HCT116 (cell line): ENCODE data around the gene PRR7. TPM values are rescaled to one million over a fixed set of nuclear protein-coding genes. Genes with fewer than 3 reads are reported as not detected.

ENCODE experiments used
- ATAC-seq: fragments of 200-7000 bp; cut with Tn5 transposase; 2 replicates; pipeline ENCODE4 v1.9.1; 2020; ENCODE audit warnings: mild to moderate bottlenecking, moderate library complexity
- BruUV-seq: library from RNA; stranded (reverse); fragments of 400-500 nt; replicated peaks from 2 replicates; lab custom pipeline; 2021; lab: Mats Ljungman, UMichigan
- CTCF ChIA-PET: fragments of 300-600 bp; sonication (Branson Sonifier 250); formaldehyde crosslinking; loops from one replicate; lab custom pipeline; 2021; ENCODE audit warnings: antibody characterized with exemption; lab: Charles Lee
- POLR2A ChIA-PET: fragments of 300-600, 350-600 bp; sonication (Branson Sonifier 250); formaldehyde crosslinking; loops from one replicate; lab custom pipeline; 2021; ENCODE audit warnings: antibody characterized with exemption; lab: Charles Lee
- RAD21 ChIA-PET, 2 experiments: fragments of 300-600 bp; sonication (Branson Sonifier 250); formaldehyde crosslinking; loops; one replicate each; lab custom pipeline; 2023; ENCODE audit warnings: low total read pairs in 2 of 2; ENCODE audit not compliant: uncharacterized antibody in 2 of 2, unreplicated experiment in 2 of 2, low non-redundant PET in 1 of 2; lab: Charles Lee
- DNase-seq: peaks from one replicate; pipeline ENCODE4 v3.0.0-alpha.2; 2010; ENCODE audit warnings: low read depth, low spot score
- H2AFZ ChIP-seq: fragments of 200-600 bp; shearing (Covaris generic), sonication (generic); 2 replicates; pipeline ENCODE4 v1.6.1; 2017; ENCODE audit warnings: low read depth, mixed run types, mixed read lengths, antibody characterized with exemption, low read length; ENCODE audit not compliant: poor library complexity, severe bottlenecking
- H3K27ac ChIP-seq: 2 replicates; pipeline ENCODE4 v1.5.1; 2012; ENCODE audit warnings: low read depth, low read length
- H3K27me3 ChIP-seq: fragments of 200-600 bp; sonication (generic); 2 replicates; pipeline ENCODE4 v1.6.1; 2016; ENCODE audit warnings: mixed run types, low read length, mixed read lengths; ENCODE audit not compliant: insufficient read depth
- H3K36me3 ChIP-seq, 2 experiments: fragments of 200-500 bp in 1 of 2; fragments of 200-600 bp in 1 of 2; sonication (Bioruptor generic) in 1 of 2; sonication (generic) in 1 of 2; 2 replicates each; pipeline versions ENCODE4 v1.5.1 to v1.6.1; 2014 to 2016; ENCODE audit warnings: low read length in 2 of 2, inconsistent platforms in 1 of 2, mixed read lengths in 1 of 2, mixed run types in 1 of 2; ENCODE audit not compliant: insufficient read depth in 2 of 2, control insufficient read depth in 1 of 2
- H3K4me1 ChIP-seq, 2 experiments: fragments of 200-600 bp in 1 of 2; sonication (generic) in 1 of 2; 2 replicates each; pipeline versions ENCODE4 v1.5.1 to v1.6.1; 2012 to 2017; ENCODE audit warnings: low read length in 2 of 2, inconsistent platforms in 1 of 2, mild to moderate bottlenecking in 1 of 2, mixed read lengths in 1 of 2, mixed run types in 1 of 2, moderate library complexity in 1 of 2; ENCODE audit not compliant: insufficient read depth in 2 of 2, control insufficient read depth in 1 of 2
- H3K4me2 ChIP-seq: fragments of 200-600 bp; sonication (generic); 2 replicates; pipeline ENCODE4 v1.6.1; 2017; ENCODE audit warnings: mixed run types, low read length, mixed read lengths
- H3K4me3 ChIP-seq, 2 experiments: fragments of 200-600 bp in 1 of 2; sonication (generic) in 1 of 2; replicated peaks in 1 of 2; 2 replicates each; pipeline ENCODE4 v1.5.1; 2011 to 2016; ENCODE audit warnings: low read length in 2 of 2, control low read depth in 1 of 2, low read depth in 1 of 2, mild to moderate bottlenecking in 1 of 2, mixed read lengths in 1 of 2, mixed run types in 1 of 2
- H3K79me2 ChIP-seq: fragments of 200-600 bp; sonication (generic); 2 replicates; pipeline ENCODE4 v1.6.1; 2017; ENCODE audit warnings: mild to moderate bottlenecking, mixed run types, low read length, moderate library complexity, mixed read lengths; ENCODE audit not compliant: insufficient read depth
- H3K9ac ChIP-seq: fragments of 200-600 bp; sonication (generic); 2 replicates; pipeline ENCODE4 v1.6.1; 2016; ENCODE audit warnings: low read length, mixed read lengths
- H3K9me2 ChIP-seq: fragments of 200-600 bp; sonication (generic), shearing (Covaris generic); 2 replicates; pipeline ENCODE4 v1.6.1; 2017; ENCODE audit warnings: mixed run types, mild to moderate bottlenecking, moderate library complexity; ENCODE audit not compliant: insufficient read depth
- H3K9me3 ChIP-seq, 2 experiments: fragments of 200-500 bp in 1 of 2; fragments of 200-600 bp in 1 of 2; sonication (Bioruptor generic) in 1 of 2; sonication (generic) in 1 of 2; 2 replicates each; pipeline ENCODE4 v1.6.1; 2014 to 2017; ENCODE audit warnings: low read length in 2 of 2, mixed read lengths in 2 of 2, inconsistent platforms in 1 of 2, low read depth in 1 of 2, mild to moderate bottlenecking in 1 of 2, mixed run types in 1 of 2, moderate library complexity in 1 of 2; ENCODE audit not compliant: control insufficient read depth in 1 of 2, insufficient read depth in 1 of 2
- H4K20me1 ChIP-seq: fragments of 200-600 bp; sonication (generic), shearing (Covaris generic); 2 replicates; pipeline ENCODE4 v1.6.1; 2017; ENCODE audit warnings: mixed run types, mild to moderate bottlenecking, moderate library complexity; ENCODE audit not compliant: insufficient read depth
- CBX3 ChIP-seq: IDR thresholded peaks from 2 replicates; pipeline ENCODE4 v1.6.1; 2012; ENCODE audit warnings: low read depth
- EGR1 ChIP-seq: IDR thresholded peaks from 2 replicates; pipeline ENCODE4 v1.6.1; 2012; ENCODE audit warnings: low read depth
- ELF1 ChIP-seq: IDR thresholded peaks from 2 replicates; pipeline ENCODE4 v1.6.1; 2012; ENCODE audit warnings: low read depth, borderline replicate concordance
- EZH2phosphoT487 ChIP-seq: fragments of 200-600 bp; IDR thresholded peaks from 2 replicates; pipeline ENCODE4 v1.6.1; 2018; ENCODE audit warnings: antibody characterized with exemption, borderline replicate concordance
- JUND ChIP-seq: IDR thresholded peaks from 2 replicates; pipeline ENCODE4 v1.6.1; 2012
- POLR2AphosphoS5 ChIP-seq: IDR thresholded peaks from 2 replicates; pipeline ENCODE4 v1.6.1; 2011; ENCODE audit warnings: mild to moderate bottlenecking, low read depth, low read length, moderate library complexity
- RAD21 ChIP-seq: IDR thresholded peaks from 2 replicates; pipeline ENCODE4 v1.6.1; 2012; ENCODE audit warnings: low read depth, mild to moderate bottlenecking
- SRF ChIP-seq: IDR thresholded peaks from 2 replicates; pipeline ENCODE4 v1.6.1; 2012; ENCODE audit warnings: low read depth
- TCF7L2 ChIP-seq: IDR thresholded peaks from 2 replicates; pipeline ENCODE4 v1.7.0; 2011; ENCODE audit warnings: borderline replicate concordance, inconsistent platforms; ENCODE audit not compliant: insufficient read depth, insufficient read length; ENCODE audit errors: extremely low read depth
- YY1 ChIP-seq: IDR thresholded peaks from 2 replicates; pipeline ENCODE4 v1.6.1; 2011; ENCODE audit warnings: low read length, low read depth, moderate library complexity, mild to moderate bottlenecking; ENCODE audit not compliant: insufficient replicate concordance; ENCODE audit errors: extremely low read depth
- ZFX ChIP-seq: fragments of 450-650 bp; IDR thresholded peaks from 2 replicates; pipeline ENCODE4 v1.6.1; 2017
- intact Hi-C: fragments of 100-400 bp; cut with micrococcal nuclease; formaldehyde crosslinking; loops from 2 replicates; pipeline ENCODE4 v1.10.0; 2022
- total RNA-seq: library from RNA; stranded (reverse); gene quantifications from one replicate; pipeline ENCODE4 v1.2.1, GENCODE V29; 2021; ENCODE audit not compliant: unreplicated experiment
- TF ChIP-seq, protein P1 (sequence below): IDR thresholded peaks from 2 replicates; pipeline ENCODE4 v1.6.1; 2012; ENCODE audit warnings: low read depth
- TF ChIP-seq, protein P2 (sequence below): IDR thresholded peaks from 2 replicates; pipeline ENCODE4 v1.6.1; 2012

The PRR7 gene
- total RNA-seq, 1 experiment from 2014 or later = 39.9 TPM

DNA sequence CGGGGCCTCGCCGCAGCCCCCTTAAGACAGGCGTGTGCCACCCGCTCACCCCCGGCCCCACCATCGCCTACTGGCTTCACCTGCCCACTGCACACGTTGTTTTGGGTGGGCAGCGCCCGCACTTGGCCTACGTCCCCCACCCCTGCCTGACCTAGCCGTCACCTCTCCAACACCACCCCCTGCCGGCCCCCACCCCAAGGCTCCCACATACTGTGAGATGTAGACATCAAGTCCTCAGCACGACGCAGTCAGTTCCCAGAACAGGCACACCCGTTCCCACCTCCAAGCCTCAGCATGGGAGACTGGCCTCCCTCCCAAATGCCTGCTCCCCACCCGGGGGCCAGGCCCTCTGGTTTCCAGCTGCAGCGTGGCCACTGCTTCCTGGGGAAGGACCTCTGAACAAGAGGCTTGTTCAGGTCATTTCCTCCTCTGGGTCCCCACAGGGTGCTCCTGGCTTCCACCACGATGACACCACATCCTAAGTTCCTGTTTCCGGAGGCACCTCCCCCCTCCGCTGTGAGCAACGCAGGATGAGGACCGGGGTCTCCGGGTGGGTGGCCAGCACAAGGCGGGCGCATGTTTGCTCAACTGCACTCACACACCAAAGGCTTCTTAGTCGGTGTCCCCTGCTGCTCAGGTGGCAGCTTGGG, 15.5 kb downstream of the PRR7 start:
- no peak for DNase-seq
- Histone ChIP-seq H3K27ac (no peak overlapping the region; the same call in 1 of the 2 replicates), H3K9me2 (no peaks in the 10 kb centered on the region), H3K4me1 (peaks cover 2 to 4% of the 10 kb centered on the region in 2 experiments; a peak in 3 of 4 replicates), H3K9ac (no peak overlapping the region), H4K20me1 (no peaks in the 10 kb centered on the region), H3K4me3 (no peak overlapping the region), H3K27me3 (no peaks in the 10 kb centered on the region), H3K4me2 (no peak overlapping the region), H3K79me2 (no peaks in the 10 kb centered on the region), H3K36me3 (peaks cover 16 to 35% of the 10 kb centered on the region in 2 experiments; a peak in 3 of 4 replicates), H2AFZ (no peak overlapping the region), H3K9me3 (no peaks in the 10 kb centered on the region)
- ChIA-PET POLR2A (no interaction called here), RAD21 (no interaction called here), CTCF (no interaction called here)
- no TSS peak for BruUV-seq
- no peak for ATAC-seq
- TF ChIP-seq TCF7L2 (no peak), ELF1 (no peak), SRF (no peak), POLR2AphosphoS5 (no peak), JUND (no peak)
- TF ChIP-seq, all 23 proteins: peak for 0
- intact Hi-C loops = no loop called here

DNA sequence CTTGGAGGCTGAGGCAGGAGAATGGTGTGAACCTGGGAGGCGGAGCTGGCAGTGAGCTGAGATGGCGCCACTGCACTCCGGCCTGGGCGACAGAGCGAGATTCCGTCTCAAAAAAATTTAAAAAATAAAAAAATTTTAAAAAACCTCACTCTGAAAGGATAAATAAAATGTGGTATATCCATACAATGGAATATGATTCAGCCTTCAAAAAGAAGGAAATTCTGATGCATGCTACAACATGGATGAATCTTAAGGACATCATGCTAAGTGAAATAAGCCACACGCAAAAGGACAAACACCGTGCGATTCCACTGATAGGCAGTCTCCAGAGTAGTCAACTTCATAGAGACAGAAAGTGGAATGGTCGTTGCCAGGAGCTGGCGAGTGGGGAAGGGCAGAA, 18.4 kb downstream of the PRR7 start:
- Histone ChIP-seq H2AFZ (no peak overlapping the region), H3K4me2 (no peak overlapping the region), H3K9me2 (no peaks in the 10 kb centered on the region), H3K27me3 (no peaks in the 10 kb centered on the region), H4K20me1 (no peaks in the 10 kb centered on the region), H3K79me2 (peaks cover 12% of the 10 kb centered on the region; the same call in 1 of the 2 replicates), H3K4me1 (peaks cover 0 to 6% of the 10 kb centered on the region in 2 experiments; a peak in 2 of 4 replicates), H3K27ac (no peak overlapping the region), H3K9me3 (no peaks in the 10 kb centered on the region), H3K4me3 (no peak overlapping the region), H3K9ac (no peak overlapping the region), H3K36me3 (peaks cover 27 to 35% of the 10 kb centered on the region in 2 experiments; a peak in 3 of 4 replicates)
- no peak for ATAC-seq
- no peak for DNase-seq
- no TSS peak for BruUV-seq
- ChIA-PET RAD21 (interaction anchor here in 1 of 2 experiments (0.6 kb wide), 1 partner anchor 8 kb away, joined by 3 read pairs; no protein-coding TSS in a partner anchor), CTCF (no interaction called here), POLR2A (no interaction called here)
- intact Hi-C loops = no loop called here
- TF ChIP-seq SRF (no peak), TCF7L2 (no peak), EZH2phosphoT487 (no peak), POLR2AphosphoS5 (no peak), JUND (no peak), RAD21 (no peak), EGR1 (no peak), CBX3 (no peak), ZFX (no peak), YY1 (no peak)
- TF ChIP-seq, protein P1, sequence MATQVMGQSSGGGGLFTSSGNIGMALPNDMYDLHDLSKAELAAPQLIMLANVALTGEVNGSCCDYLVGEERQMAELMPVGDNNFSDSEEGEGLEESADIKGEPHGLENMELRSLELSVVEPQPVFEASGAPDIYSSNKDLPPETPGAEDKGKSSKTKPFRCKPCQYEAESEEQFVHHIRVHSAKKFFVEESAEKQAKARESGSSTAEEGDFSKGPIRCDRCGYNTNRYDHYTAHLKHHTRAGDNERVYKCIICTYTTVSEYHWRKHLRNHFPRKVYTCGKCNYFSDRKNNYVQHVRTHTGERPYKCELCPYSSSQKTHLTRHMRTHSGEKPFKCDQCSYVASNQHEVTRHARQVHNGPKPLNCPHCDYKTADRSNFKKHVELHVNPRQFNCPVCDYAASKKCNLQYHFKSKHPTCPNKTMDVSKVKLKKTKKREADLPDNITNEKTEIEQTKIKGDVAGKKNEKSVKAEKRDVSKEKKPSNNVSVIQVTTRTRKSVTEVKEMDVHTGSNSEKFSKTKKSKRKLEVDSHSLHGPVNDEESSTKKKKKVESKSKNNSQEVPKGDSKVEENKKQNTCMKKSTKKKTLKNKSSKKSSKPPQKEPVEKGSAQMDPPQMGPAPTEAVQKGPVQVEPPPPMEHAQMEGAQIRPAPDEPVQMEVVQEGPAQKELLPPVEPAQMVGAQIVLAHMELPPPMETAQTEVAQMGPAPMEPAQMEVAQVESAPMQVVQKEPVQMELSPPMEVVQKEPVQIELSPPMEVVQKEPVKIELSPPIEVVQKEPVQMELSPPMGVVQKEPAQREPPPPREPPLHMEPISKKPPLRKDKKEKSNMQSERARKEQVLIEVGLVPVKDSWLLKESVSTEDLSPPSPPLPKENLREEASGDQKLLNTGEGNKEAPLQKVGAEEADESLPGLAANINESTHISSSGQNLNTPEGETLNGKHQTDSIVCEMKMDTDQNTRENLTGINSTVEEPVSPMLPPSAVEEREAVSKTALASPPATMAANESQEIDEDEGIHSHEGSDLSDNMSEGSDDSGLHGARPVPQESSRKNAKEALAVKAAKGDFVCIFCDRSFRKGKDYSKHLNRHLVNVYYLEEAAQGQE = no peak
- TF ChIP-seq, protein P2, sequence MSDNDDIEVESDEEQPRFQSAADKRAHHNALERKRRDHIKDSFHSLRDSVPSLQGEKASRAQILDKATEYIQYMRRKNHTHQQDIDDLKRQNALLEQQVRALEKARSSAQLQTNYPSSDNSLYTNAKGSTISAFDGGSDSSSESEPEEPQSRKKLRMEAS = no peak
